ENCODE measurements around the gene PTPRG. TPM values are rescaled to one million over a fixed set of nuclear protein-coding genes. Genes with fewer than 3 reads are reported as not detected.

PTPRG gene
- polyA plus RNA-seq, 3 donors, result not detected

DNA sequence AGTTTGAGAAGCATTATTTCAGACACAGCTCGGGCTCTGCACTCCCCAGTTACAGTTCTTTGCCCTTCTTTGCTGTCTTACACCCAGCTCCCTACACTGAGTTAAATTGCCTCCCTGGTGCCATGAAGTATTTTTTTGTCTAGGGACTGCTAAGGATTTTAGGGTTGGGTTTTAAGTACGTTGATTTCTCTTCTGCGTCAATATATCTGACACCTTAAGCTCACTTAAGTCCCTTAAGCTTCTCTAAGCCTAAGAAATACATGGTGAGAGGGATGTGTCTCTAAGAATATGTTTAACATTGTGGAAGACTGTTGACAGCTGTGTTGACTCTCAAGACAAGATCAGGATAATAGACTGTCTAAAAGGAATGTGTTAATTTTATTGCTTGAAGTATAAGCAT, 400.5 kb downstream of the PTPRG start:
- H3K27me3 Mint-ChIP-seq (ENCODE audit: low read depth in 3 of 3), result no peaks in the 10 kb centered on the region
- Histone ChIP-seq H3K36me3 (replicated peaks in 1 of 2; ENCODE audit: control insufficient read depth in 1 of 2, insufficient read depth in 2 of 2, low read length in 2 of 2) (no peaks in the 10 kb centered on the region), H3K4me1 (ENCODE audit: control insufficient read depth in 1 of 2, insufficient read depth in 2 of 2, low read length in 2 of 2) (no peaks in the 10 kb centered on the region), H3K79me2 (ENCODE audit: insufficient read depth, low read length) (no peaks in the 10 kb centered on the region), H3K4me3 (replicated peaks in 1 of 3; ENCODE audit: low read depth in 2 of 3, low read length in 3 of 3) (no peak overlapping the region), H3K4me2 (replicated peaks; ENCODE audit: extremely low read depth, low read length, poor library complexity, severe bottlenecking) (no peak overlapping the region), H3K27me3 (ENCODE audit: control insufficient read depth in 2 of 2, insufficient read depth in 2 of 2, low read length in 2 of 2) (no peaks in the 10 kb centered on the region), H3K9me3 (replicated peaks in 1 of 2; ENCODE audit: control insufficient read depth in 1 of 2, insufficient read depth in 1 of 2, low read length in 2 of 2) (peaks cover 0 to 6% of the 10 kb centered on the region in 2 donors), H2AFZ (ENCODE audit: insufficient read depth, low read depth, low read length, poor library complexity, severe bottlenecking) (no peak overlapping the region), H3K9ac (ENCODE audit: insufficient read depth, low read length, poor library complexity, severe bottlenecking) (no peak overlapping the region), H3K27ac (ENCODE audit: low read depth in 1 of 2, low read length in 2 of 2) (no peak overlapping the region), H4K20me1 (ENCODE audit: insufficient read depth, low read length) (no peaks in the 10 kb centered on the region)
- H3K9me3 Mint-ChIP-seq, result peaks cover 0 to 5% (median 0%) of the 10 kb centered on the region in 7 donors
- TF ChIP-seq CTCF (IDR thresholded peaks at IDR 0.05), result no peak
- H3K4me1 Mint-ChIP-seq, result no peaks in the 10 kb centered on the region
- no CpG with 5 or more reads among the region's 3 CpGs for WGBS (ENCODE audit: insufficient coverage)
- no peak overlapping the region for H3K4me3 Mint-ChIP-seq
- H3K27ac Mint-ChIP-seq, result no peak overlapping the region
- intact Hi-C loops (cut with micrococcal nuclease), result no loop called here
- no peak for DNase-seq
- no peaks in the 10 kb centered on the region for H3K36me3 Mint-ChIP-seq

GRCh38 chr3:61964566-61964965, 403.2 kb downstream of the PTPRG start:
- intact Hi-C loops (cut with micrococcal nuclease), result no loop called here
- no peaks in the 10 kb centered on the region for H3K4me1 Mint-ChIP-seq
- H3K27me3 ChIP-seq (ENCODE audit: control insufficient read depth in 2 of 2, insufficient read depth in 2 of 2, low read length in 2 of 2), result no peaks in the 10 kb centered on the region

More at GRCh38 chr3:61964566-61964965, 403.2 kb downstream of the PTPRG start:
- Mint-ChIP-seq H3K27me3 (ENCODE audit: low read depth in 3 of 3) (no peaks in the 10 kb centered on the region), H3K9me3 (peaks cover 0 to 5% (median 1%) of the 10 kb centered on the region in 7 donors), H3K36me3 (no peaks in the 10 kb centered on the region), H3K27ac (no peak overlapping the region), H3K4me3 (no peak overlapping the region)
- Histone ChIP-seq H3K9me3 (replicated peaks in 1 of 2; ENCODE audit: control insufficient read depth in 1 of 2, insufficient read depth in 1 of 2, low read length in 2 of 2) (peaks cover 0 to 6% of the 10 kb centered on the region in 2 donors), H3K4me1 (ENCODE audit: control insufficient read depth in 1 of 2, insufficient read depth in 2 of 2, low read length in 2 of 2) (no peaks in the 10 kb centered on the region), H4K20me1 (ENCODE audit: insufficient read depth, low read length) (no peaks in the 10 kb centered on the region), H3K4me3 (replicated peaks in 1 of 3; ENCODE audit: low read depth in 2 of 3, low read length in 3 of 3) (no peak overlapping the region), H3K36me3 (replicated peaks in 1 of 2; ENCODE audit: control insufficient read depth in 1 of 2, insufficient read depth in 2 of 2, low read length in 2 of 2) (no peaks in the 10 kb centered on the region), H3K79me2 (ENCODE audit: insufficient read depth, low read length) (no peaks in the 10 kb centered on the region), H3K4me2 (replicated peaks; ENCODE audit: extremely low read depth, low read length, poor library complexity, severe bottlenecking) (no peak overlapping the region), H3K9ac (ENCODE audit: insufficient read depth, low read length, poor library complexity, severe bottlenecking) (no peak overlapping the region), H3K27ac (ENCODE audit: low read depth in 1 of 2, low read length in 2 of 2) (no peak overlapping the region), H2AFZ (ENCODE audit: insufficient read depth, low read depth, low read length, poor library complexity, severe bottlenecking) (no peak overlapping the region)
- 100% methylated on average over 6 of the region's 8 CpGs for WGBS (ENCODE audit: insufficient coverage)
- TF ChIP-seq CTCF (IDR thresholded peaks at IDR 0.05), result no peak
- DNase-seq, result no peak
